ENCODE data around the gene RBFOX1. TPM values are rescaled to one million over a fixed set of nuclear protein-coding genes. Genes with fewer than 3 reads are reported as not detected.
"Not testable (repeated sequence)": the region's sequence is repeated elsewhere in the genome, so short reads cannot be mapped to it uniquely, and the experiment has no call there.

The RBFOX1 gene
- total RNA-seq, 1 donor = not detected

- no peaks in the 10 kb centered on the region for H3K9me3 ChIP-seq (ENCODE audit: low read depth, low read length)
- no peaks in the 10 kb centered on the region for H3K79me2 ChIP-seq (ENCODE audit: insufficient read depth, low read length)
- no peaks in the 10 kb centered on the region for H3K27me3 ChIP-seq (ENCODE audit: insufficient read depth, low read length)
- no peaks in the 10 kb centered on the region for H4K20me1 ChIP-seq (ENCODE audit: insufficient read depth, low read length)
- H3K4me2 ChIP-seq (ENCODE audit: insufficient read depth, low read length) = no peak overlapping the region
- no peak overlapping the region for H2AFZ ChIP-seq (ENCODE audit: low read length)
- TF ChIP-seq, protein P1, sequence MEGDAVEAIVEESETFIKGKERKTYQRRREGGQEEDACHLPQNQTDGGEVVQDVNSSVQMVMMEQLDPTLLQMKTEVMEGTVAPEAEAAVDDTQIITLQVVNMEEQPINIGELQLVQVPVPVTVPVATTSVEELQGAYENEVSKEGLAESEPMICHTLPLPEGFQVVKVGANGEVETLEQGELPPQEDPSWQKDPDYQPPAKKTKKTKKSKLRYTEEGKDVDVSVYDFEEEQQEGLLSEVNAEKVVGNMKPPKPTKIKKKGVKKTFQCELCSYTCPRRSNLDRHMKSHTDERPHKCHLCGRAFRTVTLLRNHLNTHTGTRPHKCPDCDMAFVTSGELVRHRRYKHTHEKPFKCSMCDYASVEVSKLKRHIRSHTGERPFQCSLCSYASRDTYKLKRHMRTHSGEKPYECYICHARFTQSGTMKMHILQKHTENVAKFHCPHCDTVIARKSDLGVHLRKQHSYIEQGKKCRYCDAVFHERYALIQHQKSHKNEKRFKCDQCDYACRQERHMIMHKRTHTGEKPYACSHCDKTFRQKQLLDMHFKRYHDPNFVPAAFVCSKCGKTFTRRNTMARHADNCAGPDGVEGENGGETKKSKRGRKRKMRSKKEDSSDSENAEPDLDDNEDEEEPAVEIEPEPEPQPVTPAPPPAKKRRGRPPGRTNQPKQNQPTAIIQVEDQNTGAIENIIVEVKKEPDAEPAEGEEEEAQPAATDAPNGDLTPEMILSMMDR (IDR thresholded peaks at IDR 0.05; ENCODE audit: extremely low read depth, low read depth, low read length) = no peak
- H3K36me3 ChIP-seq (ENCODE audit: insufficient read depth, low read length) = no peaks in the 10 kb centered on the region
- H3K4me3 ChIP-seq (ENCODE audit: insufficient read depth, low read length) = no peak overlapping the region
- no peak for DNase-seq (ENCODE audit: insufficient read length, low spot score, missing footprints)
- H3K4me1 ChIP-seq (ENCODE audit: insufficient read depth, low read length) = no peaks in the 10 kb centered on the region
- H3K27ac ChIP-seq (ENCODE audit: low read depth, low read length) = no peak overlapping the region
These were observed 159.5 kb downstream of the RBFOX1 start for GRCh38 chr16:7492122-7492521.

- TF ChIP-seq, protein P1 (IDR thresholded peaks at IDR 0.05; ENCODE audit: extremely low read depth, low read depth, low read length) = no peak
- Histone ChIP-seq H3K4me2 (ENCODE audit: insufficient read depth, low read length) (no peak overlapping the region), H3K36me3 (ENCODE audit: insufficient read depth, low read length) (no peaks in the 10 kb centered on the region), H2AFZ (ENCODE audit: low read length) (no peak overlapping the region), H3K4me3 (ENCODE audit: insufficient read depth, low read length) (no peak overlapping the region), H3K9me3 (ENCODE audit: low read depth, low read length) (no peaks in the 10 kb centered on the region), H4K20me1 (ENCODE audit: insufficient read depth, low read length) (no peaks in the 10 kb centered on the region), H3K79me2 (ENCODE audit: insufficient read depth, low read length) (no peaks in the 10 kb centered on the region), H3K27me3 (ENCODE audit: insufficient read depth, low read length) (no peaks in the 10 kb centered on the region), H3K27ac (ENCODE audit: low read depth, low read length) (no peak overlapping the region), H3K4me1 (ENCODE audit: insufficient read depth, low read length) (no peaks in the 10 kb centered on the region)
- no peak for DNase-seq (ENCODE audit: insufficient read length, low spot score, missing footprints)
These were observed 160.5 kb downstream of the RBFOX1 start for GRCh38 chr16:7493133-7493532.

GRCh38 chr16:7497691-7498090 is 165.0 kb downstream of the RBFOX1 start:
- Histone ChIP-seq H3K36me3 (ENCODE audit: insufficient read depth, low read length) (no peaks in the 10 kb centered on the region), H3K27me3 (ENCODE audit: insufficient read depth, low read length) (no peaks in the 10 kb centered on the region), H3K79me2 (ENCODE audit: insufficient read depth, low read length) (no peaks in the 10 kb centered on the region), H3K4me1 (ENCODE audit: insufficient read depth, low read length) (no peaks in the 10 kb centered on the region), H4K20me1 (ENCODE audit: insufficient read depth, low read length) (no peaks in the 10 kb centered on the region), H3K27ac (ENCODE audit: low read depth, low read length) (no peak overlapping the region), H2AFZ (ENCODE audit: low read length) (no peak overlapping the region), H3K4me3 (ENCODE audit: insufficient read depth, low read length) (no peak overlapping the region), H3K9me3 (ENCODE audit: low read depth, low read length) (peaks cover 4% of the 10 kb centered on the region), H3K4me2 (ENCODE audit: insufficient read depth, low read length) (no peak overlapping the region)
- TF ChIP-seq, protein P1 (IDR thresholded peaks at IDR 0.05; ENCODE audit: extremely low read depth, low read depth, low read length) = no peak
- DNase-seq (ENCODE audit: insufficient read length, low spot score, missing footprints) = no peak

- no peak overlapping the region for H3K4me2 ChIP-seq (ENCODE audit: insufficient read depth, low read length)
- no peaks in the 10 kb centered on the region for H3K4me1 ChIP-seq (ENCODE audit: insufficient read depth, low read length)
- H2AFZ ChIP-seq (ENCODE audit: low read length) = no peak overlapping the region
These were observed 169.2 kb downstream of the RBFOX1 start for GRCh38 chr16:7501868-7502267.

DNA sequence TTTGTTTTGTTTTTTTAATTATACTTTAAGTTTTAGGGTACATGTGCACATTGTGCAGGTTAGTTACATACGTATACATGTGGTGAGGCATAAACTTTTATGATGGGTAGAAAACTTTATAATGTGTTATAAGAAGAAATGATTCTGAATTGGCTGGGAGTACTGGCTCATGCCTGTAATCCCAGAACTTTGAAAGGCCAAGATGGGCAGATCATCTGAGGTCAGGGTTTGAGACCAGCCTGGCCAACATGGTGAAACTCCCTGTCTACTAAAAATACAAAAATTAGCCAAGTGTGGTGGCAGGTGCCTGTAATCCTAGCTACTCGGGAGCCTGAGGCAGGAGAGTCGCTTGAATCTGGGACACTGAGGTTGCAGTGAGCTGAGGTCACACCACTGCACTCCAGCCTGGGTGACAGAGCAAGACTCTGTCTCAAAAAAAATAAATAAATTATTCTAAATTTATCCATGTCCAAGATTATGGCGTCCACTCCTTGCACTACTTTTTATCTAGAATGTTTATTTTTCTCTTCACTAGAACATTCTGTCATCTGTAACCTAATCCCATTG is 170.0 kb downstream of the RBFOX1 start:
- H3K36me3 ChIP-seq (ENCODE audit: insufficient read depth, low read length); H3K4me1 ChIP-seq (ENCODE audit: insufficient read depth, low read length); H3K4me2 ChIP-seq (ENCODE audit: insufficient read depth, low read length); H3K9me3 ChIP-seq (ENCODE audit: low read depth, low read length); H3K79me2 ChIP-seq (ENCODE audit: insufficient read depth, low read length); H4K20me1 ChIP-seq (ENCODE audit: insufficient read depth, low read length); H3K27me3 ChIP-seq (ENCODE audit: insufficient read depth, low read length); H3K4me3 ChIP-seq (ENCODE audit: insufficient read depth, low read length); DNase-seq (ENCODE audit: insufficient read length, low spot score, missing footprints); H3K27ac ChIP-seq (ENCODE audit: low read depth, low read length); H2AFZ ChIP-seq (ENCODE audit: low read length): not testable (repeated sequence)

More at GRCh38 chr16:7501868-7502267, 169.2 kb downstream of the RBFOX1 start:
- H3K79me2 ChIP-seq (ENCODE audit: insufficient read depth, low read length) = no peaks in the 10 kb centered on the region
- H3K9me3 ChIP-seq (ENCODE audit: low read depth, low read length) = peaks cover 4% of the 10 kb centered on the region
- H3K27ac ChIP-seq (ENCODE audit: low read depth, low read length) = no peak overlapping the region
- no peaks in the 10 kb centered on the region for H3K36me3 ChIP-seq (ENCODE audit: insufficient read depth, low read length)
- H3K27me3 ChIP-seq (ENCODE audit: insufficient read depth, low read length) = no peaks in the 10 kb centered on the region
- no peaks in the 10 kb centered on the region for H4K20me1 ChIP-seq (ENCODE audit: insufficient read depth, low read length)
- TF ChIP-seq, protein P1 (IDR thresholded peaks at IDR 0.05; ENCODE audit: extremely low read depth, low read depth, low read length) = no peak
- no peak for DNase-seq (ENCODE audit: insufficient read length, low spot score, missing footprints)
- no peak overlapping the region for H3K4me3 ChIP-seq (ENCODE audit: insufficient read depth, low read length)
